Hematopoietic multipotent progenitor cell treated with erythropoietin and hydrocortisone succinate and interleukin-3 and kit ligand, for 15 days (in vitro differentiated cells): ENCODE measurements around the gene INTS1.

Source experiments
- DNase-seq: peaks from one replicate; pipeline ENCODE4 v3.0.0-alpha.2; 2015; ENCODE audit warnings: low spot score

Gene INTS1

GRCh38 chr7:1542841-1543747 lies 38.9 kb upstream of the INTS1 start:
- DNase-seq = no peak

DNA sequence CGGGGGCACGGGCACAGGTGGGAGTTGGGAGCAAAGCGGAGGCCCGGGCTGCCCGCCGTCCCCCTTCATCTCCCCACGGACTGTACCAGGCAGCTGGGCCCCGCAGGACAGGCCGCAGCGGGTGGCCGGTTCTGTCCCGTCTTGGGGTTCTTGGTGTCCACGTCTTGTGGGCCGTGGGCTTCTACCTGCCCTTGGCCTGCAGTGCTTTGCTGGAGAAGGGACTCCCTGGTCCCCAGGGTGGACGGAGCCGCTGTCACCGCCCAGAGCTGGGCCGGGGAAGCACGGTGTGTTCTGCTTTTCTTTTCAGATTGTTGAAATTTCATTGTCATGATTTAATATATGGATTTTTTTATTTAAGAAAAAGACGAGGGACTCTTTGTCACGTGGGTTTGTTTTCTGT lies 38.1 kb upstream of the INTS1 start:
- no peak for DNase-seq

DNA sequence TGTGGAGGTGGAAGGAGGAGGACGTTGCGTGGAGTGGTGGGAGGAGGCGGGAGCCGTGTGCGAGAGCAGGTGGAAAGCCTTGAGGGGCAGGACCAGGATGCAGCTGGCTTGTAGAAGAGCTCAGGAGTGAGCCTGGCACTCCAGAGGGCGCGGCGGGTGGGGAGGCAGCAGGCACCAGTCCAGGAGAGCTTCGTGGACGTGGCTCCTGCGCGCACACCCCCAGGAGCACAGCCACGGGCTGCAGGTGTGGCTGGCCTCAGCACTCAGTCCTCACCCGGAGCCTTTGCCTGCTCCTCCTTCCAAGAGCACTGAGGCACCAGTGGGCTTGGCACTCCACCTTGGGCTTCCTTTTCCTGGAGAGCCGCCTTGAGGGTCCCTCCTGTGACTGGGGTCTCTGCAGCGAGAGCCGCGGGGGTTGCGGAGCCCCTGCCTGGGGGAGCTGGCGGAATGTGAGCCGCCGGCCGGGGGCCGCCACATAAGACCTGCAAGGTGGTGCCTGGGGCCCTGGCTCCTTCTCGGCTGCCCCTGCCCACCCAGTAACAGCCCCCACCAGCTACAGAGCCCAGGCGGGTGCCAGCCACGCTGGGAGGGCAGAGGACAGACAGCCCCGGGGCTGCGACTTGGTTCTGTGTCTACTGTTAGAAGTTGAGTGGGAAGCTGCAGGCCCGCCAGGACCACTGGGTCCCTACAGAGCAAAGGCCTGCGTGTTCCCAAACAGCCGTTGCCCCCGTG lies 37.4 kb upstream of the INTS1 start:
- no peak for DNase-seq

- DNase-seq = no peak
These were observed 36.6 kb upstream of the INTS1 start for GRCh38 chr7:1540776-1541271.

GRCh38 chr7:1539882-1540775 lies 35.9 kb upstream of the INTS1 start:
- DNase-seq = no peak

GRCh38 chr7:1539181-1539881 lies 35.1 kb upstream of the INTS1 start:
- DNase-seq = no peak

DNA sequence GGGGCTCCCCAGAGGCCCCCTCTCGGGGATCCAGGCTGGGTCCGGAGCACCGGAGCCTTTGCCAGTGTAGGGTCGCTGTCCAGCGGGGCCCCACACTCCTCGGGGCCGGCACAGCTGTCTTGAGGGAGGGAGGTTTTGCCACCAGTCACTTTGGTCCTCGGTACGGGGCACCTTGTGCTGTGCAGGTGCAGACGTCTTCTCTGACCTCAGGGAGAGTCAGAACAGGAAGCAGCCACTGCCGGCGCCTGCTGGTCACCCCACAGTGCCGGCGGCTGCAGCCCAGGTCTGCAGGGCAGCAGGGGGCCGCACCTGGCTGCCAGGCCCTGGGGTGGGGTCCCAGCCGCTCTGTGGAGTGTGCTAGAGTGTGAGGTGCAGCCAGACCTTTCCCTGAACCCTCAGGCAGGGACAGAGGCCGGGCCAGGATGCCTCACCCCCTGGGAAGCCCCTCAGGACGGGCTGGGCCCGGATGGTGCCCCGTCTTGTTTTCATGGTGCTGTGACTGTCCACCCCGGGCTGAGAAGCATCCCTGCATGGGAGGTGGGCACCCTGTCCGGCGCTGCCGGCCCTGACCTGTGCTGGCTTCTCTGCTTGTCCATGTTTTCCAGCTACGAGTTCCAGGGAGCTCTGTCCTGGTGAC lies 34.5 kb upstream of the INTS1 start:
- no peak for DNase-seq

- peak; percentile 87 for DNase-seq
These were observed 33.6 kb upstream of the INTS1 start for GRCh38 chr7:1537535-1538412.

GRCh38 chr7:1536743-1537534 lies 32.8 kb upstream of the INTS1 start:
- no peak for DNase-seq

- DNase-seq = no peak
These were observed 32.2 kb upstream of the INTS1 start for GRCh38 chr7:1536455-1536742.

- no peak for DNase-seq
These were observed 31.7 kb upstream of the INTS1 start for GRCh38 chr7:1535701-1536454.

DNA sequence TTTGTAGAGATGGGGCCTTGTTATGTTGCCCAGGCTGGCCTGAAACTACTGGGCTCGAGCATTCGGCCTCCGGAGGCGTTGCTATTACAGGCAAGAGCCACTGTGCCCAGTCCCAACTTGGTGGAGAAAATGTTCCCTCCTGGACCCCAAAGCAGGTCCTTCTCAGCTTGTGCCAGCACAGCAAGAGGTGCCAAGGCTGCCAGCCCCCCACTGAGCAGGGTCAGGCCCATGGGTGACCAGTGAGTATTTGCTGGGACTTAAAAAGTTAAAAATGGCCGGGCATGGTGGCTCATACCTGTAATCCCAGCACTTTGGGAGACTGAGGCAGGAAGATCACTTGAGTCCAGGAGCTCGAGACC lies 30.9 kb upstream of the INTS1 start:
- no peak for DNase-seq

GRCh38 chr7:1534330-1535099 lies 30.3 kb upstream of the INTS1 start:
- no peak for DNase-seq

DNA sequence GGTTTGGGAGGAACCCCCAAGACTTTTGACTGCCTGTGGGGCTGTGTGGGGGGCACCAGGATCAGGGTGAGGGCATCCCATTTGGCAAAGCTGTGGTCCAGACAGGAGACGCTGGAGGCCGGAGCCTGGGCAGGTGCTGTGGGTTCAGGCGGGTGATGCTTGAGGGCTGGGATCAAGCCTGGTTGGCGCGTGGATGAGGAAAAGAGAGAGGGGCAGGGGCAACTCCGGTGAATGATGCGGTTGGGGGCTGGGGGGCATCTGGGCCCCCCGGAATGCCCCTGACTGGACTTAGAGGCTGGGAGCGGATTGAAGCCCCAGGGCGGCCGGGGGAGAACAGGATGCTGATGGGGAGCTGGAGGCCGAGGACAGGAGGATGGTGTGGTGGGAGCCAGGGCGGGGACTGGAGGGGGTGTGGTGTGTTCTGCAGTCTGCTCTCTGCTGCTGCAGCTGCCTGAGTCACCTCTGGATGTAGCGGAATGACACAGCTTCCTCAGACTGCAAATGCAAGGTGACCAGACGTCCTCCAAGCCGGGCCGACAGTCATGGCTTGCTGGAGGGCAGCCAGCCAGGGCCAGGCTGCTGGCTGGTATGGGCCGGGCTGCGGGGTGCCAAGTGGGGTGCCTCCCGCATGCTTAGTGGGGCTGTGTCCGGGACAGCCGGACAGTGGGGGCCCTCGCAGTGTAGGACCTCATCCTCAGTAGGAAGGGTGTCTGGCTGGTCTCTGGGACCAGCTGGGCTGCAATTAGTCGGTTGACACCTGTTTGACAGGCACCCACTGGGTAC lies 29.5 kb upstream of the INTS1 start:
- peak; percentile 85 for DNase-seq

GRCh38 chr7:1533255-1533546 lies 29.0 kb upstream of the INTS1 start:
- DNase-seq = no peak

GRCh38 chr7:1532456-1533254 lies 28.5 kb upstream of the INTS1 start:
- DNase-seq = peak; percentile 76
